Neural progenitor cell (in vitro differentiated cells): ENCODE results near the gene PPP2R2C. TPM values are rescaled to one million over a fixed set of nuclear protein-coding genes. Genes with fewer than 3 reads are reported as not detected.

Source experiments
- DNase-seq: peaks from one replicate; pipeline ENCODE4 v3.0.0-alpha.2; 2016; ENCODE audit warnings: low spot score
- H2AFZ ChIP-seq: fragments of 200-600 bp; sonication (generic); replicated peaks from 2 replicates; pipeline ENCODE4 v1.6.1; 2016; ENCODE audit warnings: antibody characterized with exemption
- H3F3A ChIP-seq: fragments of 200-600 bp; sonication (generic); 2 replicates; pipeline ENCODE4 v1.6.1; 2016; ENCODE audit warnings: antibody characterized with exemption, low read depth
- H3K27ac ChIP-seq: fragments of 200-600 bp; sonication (generic); 2 replicates; pipeline ENCODE4 v1.5.1; 2016; ENCODE audit warnings: mild to moderate bottlenecking
- H3K27me3 ChIP-seq: fragments of 200-600 bp; sonication (generic); 2 replicates; pipeline ENCODE4 v1.6.1; 2016; ENCODE audit warnings: mild to moderate bottlenecking, moderate library complexity
- H3K36me3 ChIP-seq: fragments of 200-600 bp; sonication (generic); 2 replicates; pipeline ENCODE4 v1.5.1; 2016
- H3K4me1 ChIP-seq: fragments of 200-600 bp; sonication (generic); 2 replicates; pipeline ENCODE4 v1.6.1; 2016; ENCODE audit warnings: mixed run types
- H3K4me2 ChIP-seq: fragments of 200-600 bp; sonication (generic); 2 replicates; pipeline ENCODE4 v1.6.1; 2016
- H3K4me3 ChIP-seq: fragments of 200-600 bp; sonication (generic); 2 replicates; pipeline ENCODE4 v1.5.1; 2016
- H3K79me2 ChIP-seq: fragments of 200-600 bp; sonication (generic); 2 replicates; pipeline ENCODE4 v1.6.1; 2016; ENCODE audit warnings: low read depth
- H3K9ac ChIP-seq: fragments of 200-600 bp; sonication (generic); 2 replicates; pipeline ENCODE4 v1.6.1; 2016
- H3K9me3 ChIP-seq: fragments of 200-600 bp; sonication (generic); 2 replicates; pipeline ENCODE4 v1.5.1; 2016; ENCODE audit warnings: low read depth
- H4K20me1 ChIP-seq: fragments of 200-600 bp; sonication (generic); 2 replicates; pipeline ENCODE4 v1.6.1; 2016; ENCODE audit warnings: low read depth
- H3K27ac Mint-ChIP-seq: 3 replicates; pipeline ENCODE4 v1.8.0; 2021; ENCODE audit warnings: mixed read lengths
- H3K27me3 Mint-ChIP-seq: 2 replicates; pipeline ENCODE4 v1.8.0; 2022; ENCODE audit warnings: low read depth, mild to moderate bottlenecking, inconsistent platforms, moderate library complexity, mixed read lengths; ENCODE audit not compliant: insufficient read depth
- H3K36me3 Mint-ChIP-seq: 3 replicates; pipeline ENCODE4 v1.8.0; 2021; ENCODE audit warnings: mixed read lengths
- H3K4me1 Mint-ChIP-seq: 3 replicates; pipeline ENCODE4 v1.8.0; 2021; ENCODE audit warnings: mixed read lengths
- H3K4me3 Mint-ChIP-seq: 3 replicates; pipeline ENCODE4 v1.8.0; 2021; ENCODE audit warnings: mild to moderate bottlenecking, moderate library complexity, mixed read lengths
- H3K9me3 Mint-ChIP-seq: 3 replicates; pipeline ENCODE4 v1.8.0; 2020; ENCODE audit warnings: mixed read lengths
- EZH2 ChIP-seq: fragments of 200-600 bp; sonication (generic); IDR thresholded peaks from 2 replicates; pipeline ENCODE4 v1.6.1; 2017; ENCODE audit warnings: antibody characterized with exemption, mild to moderate bottlenecking, moderate library complexity
- EZH2phosphoT487 ChIP-seq: fragments of 200-600 bp; sonication (generic); IDR thresholded peaks from 2 replicates; pipeline ENCODE4 v1.6.1; 2017; ENCODE audit warnings: antibody characterized with exemption
- total RNA-seq: library from RNA; depleted of rRNA; stranded (reverse); fragments of >200 nt; gene quantifications from 2 replicates; pipeline ENCODE4 v1.2.3, GENCODE V29; 2015; ENCODE audit warnings: low replicate concordance
- TF ChIP-seq, protein P1 (sequence below): fragments of 200-600 bp; sonication (generic); IDR thresholded peaks from 2 replicates; pipeline ENCODE4 v1.5.1; 2017; ENCODE audit warnings: antibody characterized with exemption, mild to moderate bottlenecking

PPP2R2C gene
- total RNA-seq, 1 donor from 2014 or later: 3.5 TPM

- DNase-seq: no peak
- Mint-ChIP-seq H3K9me3 (no peaks in the 10 kb centered on the region), H3K36me3 (peaks cover 17% of the 10 kb centered on the region), H3K27ac (no peak overlapping the region), H3K4me1 (peaks cover 10% of the 10 kb centered on the region), H3K27me3 (peaks cover 4% of the 10 kb centered on the region), H3K4me3 (no peak overlapping the region)
- Histone ChIP-seq H3K27me3 (peaks cover 3% of the 10 kb centered on the region), H2AFZ (no peak overlapping the region), H3K79me2 (no peaks in the 10 kb centered on the region), H3K4me2 (no peak overlapping the region), H3K27ac (no peak overlapping the region), H4K20me1 (no peaks in the 10 kb centered on the region), H3K4me3 (no peak overlapping the region), H3K36me3 (no peaks in the 10 kb centered on the region), H3K9ac (no peak overlapping the region), H3K9me3 (no peaks in the 10 kb centered on the region), H3F3A (no peaks in the 10 kb centered on the region), H3K4me1 (no peaks in the 10 kb centered on the region)
- TF ChIP-seq EZH2phosphoT487 (no peak), EZH2 (no peak)
- TF ChIP-seq, protein P1, sequence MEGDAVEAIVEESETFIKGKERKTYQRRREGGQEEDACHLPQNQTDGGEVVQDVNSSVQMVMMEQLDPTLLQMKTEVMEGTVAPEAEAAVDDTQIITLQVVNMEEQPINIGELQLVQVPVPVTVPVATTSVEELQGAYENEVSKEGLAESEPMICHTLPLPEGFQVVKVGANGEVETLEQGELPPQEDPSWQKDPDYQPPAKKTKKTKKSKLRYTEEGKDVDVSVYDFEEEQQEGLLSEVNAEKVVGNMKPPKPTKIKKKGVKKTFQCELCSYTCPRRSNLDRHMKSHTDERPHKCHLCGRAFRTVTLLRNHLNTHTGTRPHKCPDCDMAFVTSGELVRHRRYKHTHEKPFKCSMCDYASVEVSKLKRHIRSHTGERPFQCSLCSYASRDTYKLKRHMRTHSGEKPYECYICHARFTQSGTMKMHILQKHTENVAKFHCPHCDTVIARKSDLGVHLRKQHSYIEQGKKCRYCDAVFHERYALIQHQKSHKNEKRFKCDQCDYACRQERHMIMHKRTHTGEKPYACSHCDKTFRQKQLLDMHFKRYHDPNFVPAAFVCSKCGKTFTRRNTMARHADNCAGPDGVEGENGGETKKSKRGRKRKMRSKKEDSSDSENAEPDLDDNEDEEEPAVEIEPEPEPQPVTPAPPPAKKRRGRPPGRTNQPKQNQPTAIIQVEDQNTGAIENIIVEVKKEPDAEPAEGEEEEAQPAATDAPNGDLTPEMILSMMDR: no peak
These were observed 170.5 kb downstream of the PPP2R2C start for GRCh38 chr4:6301732-6302442.

DNA sequence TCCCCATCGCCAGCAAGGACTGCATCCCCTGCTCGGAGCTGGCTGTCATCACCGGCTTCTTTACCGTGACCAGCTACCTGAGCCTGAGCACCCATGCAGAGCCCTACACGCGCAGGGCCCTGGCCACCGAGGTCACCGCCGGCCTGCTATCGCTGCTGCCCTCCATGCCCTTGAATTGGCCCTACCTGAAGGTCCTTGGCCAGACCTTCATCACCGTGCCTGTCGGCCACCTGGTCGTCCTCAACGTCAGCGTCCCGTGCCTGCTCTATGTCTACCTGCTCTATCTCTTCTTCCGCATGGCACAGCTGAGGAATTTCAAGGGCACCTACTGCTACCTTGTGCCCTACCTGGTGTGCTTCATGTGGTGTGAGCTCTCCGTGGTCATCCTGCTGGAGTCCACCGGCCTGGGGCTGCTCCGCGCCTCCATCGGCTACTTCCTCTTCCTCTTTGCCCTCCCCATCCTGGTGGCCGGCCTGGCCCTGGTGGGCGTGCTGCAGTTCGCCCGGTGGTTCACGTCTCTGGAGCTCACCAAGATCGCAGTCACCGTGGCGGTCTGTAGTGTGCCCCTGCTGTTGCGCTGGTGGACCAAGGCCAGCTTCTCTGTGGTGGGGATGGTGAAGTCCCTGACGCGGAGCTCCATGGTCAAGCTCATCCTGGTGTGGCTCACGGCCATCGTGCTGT lies 171.2 kb downstream of the PPP2R2C start:
- Mint-ChIP-seq H3K27me3 (peaks cover 4% of the 10 kb centered on the region), H3K36me3 (peaks cover 22% of the 10 kb centered on the region), H3K27ac (no peak overlapping the region), H3K4me1 (peaks cover 5% of the 10 kb centered on the region), H3K4me3 (no peak overlapping the region), H3K9me3 (no peaks in the 10 kb centered on the region)
- Histone ChIP-seq H3F3A (no peaks in the 10 kb centered on the region), H3K4me3 (no peak overlapping the region), H3K9ac (no peak overlapping the region), H3K4me1 (no peaks in the 10 kb centered on the region), H3K4me2 (no peak overlapping the region), H2AFZ (no peak overlapping the region), H4K20me1 (no peaks in the 10 kb centered on the region), H3K27ac (no peak overlapping the region), H3K79me2 (no peaks in the 10 kb centered on the region), H3K27me3 (no peaks in the 10 kb centered on the region), H3K9me3 (no peaks in the 10 kb centered on the region), H3K36me3 (no peaks in the 10 kb centered on the region)
- TF ChIP-seq, protein P1: no peak
- DNase-seq: no peak

GRCh38 chr4:6300359-6300758 lies 172.1 kb downstream of the PPP2R2C start:
- no peaks in the 10 kb centered on the region for H3F3A ChIP-seq
- no peaks in the 10 kb centered on the region for H3K79me2 ChIP-seq
- no peak overlapping the region for H3K27ac Mint-ChIP-seq
- H3K4me3 ChIP-seq: no peak overlapping the region
- no peak for DNase-seq
- no peak overlapping the region for H3K27ac ChIP-seq
- no peaks in the 10 kb centered on the region for H3K27me3 ChIP-seq
- H4K20me1 ChIP-seq: no peaks in the 10 kb centered on the region
- H3K4me1 ChIP-seq: no peaks in the 10 kb centered on the region
- TF ChIP-seq, protein P1: no peak
- TF ChIP-seq EZH2phosphoT487 (no peak), EZH2 (no peak)
- no peak overlapping the region for H3K9ac ChIP-seq
- peaks cover 24% of the 10 kb centered on the region for H3K36me3 Mint-ChIP-seq
- H3K9me3 Mint-ChIP-seq: no peaks in the 10 kb centered on the region
- no peak overlapping the region for H3K4me2 ChIP-seq
- H3K27me3 Mint-ChIP-seq: peaks cover 2% of the 10 kb centered on the region
- H3K9me3 ChIP-seq: no peaks in the 10 kb centered on the region
- no peak overlapping the region for H2AFZ ChIP-seq
- no peak overlapping the region for H3K4me3 Mint-ChIP-seq
- no peaks in the 10 kb centered on the region for H3K4me1 Mint-ChIP-seq
- H3K36me3 ChIP-seq: no peaks in the 10 kb centered on the region
